Activated CD4-positive, alpha-beta T cell treated with anti-CD3 and anti-CD28 coated beads, Interleukin-2, amount 10 ng/mL, durations not matched to agents 24 days and 14 days (primary cell): Measurements from ENCODE around the gene SCMH1. TPM values are rescaled to one million over a fixed set of nuclear protein-coding genes. Genes with fewer than 3 reads are reported as not detected.

ENCODE experiments used
- DNase-seq: peaks from one replicate; pipeline ENCODE4 v3.0.0; 2022
- H3K27ac Mint-ChIP-seq: one replicate; pipeline ENCODE4 v1.8.0; 2022; ENCODE audit warnings: mild to moderate bottlenecking, mixed read lengths
- H3K27me3 Mint-ChIP-seq: one replicate; pipeline ENCODE4 v1.8.0; 2022; ENCODE audit warnings: mixed read lengths
- H3K36me3 Mint-ChIP-seq: one replicate; pipeline ENCODE4 v1.8.0; 2022; ENCODE audit warnings: low read depth, mild to moderate bottlenecking, mixed read lengths
- H3K4me1 Mint-ChIP-seq: one replicate; pipeline ENCODE4 v1.8.0; 2021; ENCODE audit warnings: mixed read lengths
- H3K4me3 Mint-ChIP-seq: one replicate; pipeline ENCODE4 v1.8.0; 2022; ENCODE audit warnings: mild to moderate bottlenecking, moderate library complexity, mixed read lengths
- H3K9me3 Mint-ChIP-seq: one replicate; pipeline ENCODE4 v1.8.0; 2021; ENCODE audit warnings: mixed read lengths
- intact Hi-C: fragments of 100-400 bp; cut with micrococcal nuclease; formaldehyde crosslinking; loops from one replicate; pipeline ENCODE4 v1.15.1; 2023
- total RNA-seq: library from RNA; stranded (reverse); gene quantifications from 2 replicates; pipeline ENCODE4 v1.2.3, GENCODE V29; 2022

SCMH1 gene
- total RNA-seq, 1 donor from 2014 or later, result 23.3 TPM

DNA sequence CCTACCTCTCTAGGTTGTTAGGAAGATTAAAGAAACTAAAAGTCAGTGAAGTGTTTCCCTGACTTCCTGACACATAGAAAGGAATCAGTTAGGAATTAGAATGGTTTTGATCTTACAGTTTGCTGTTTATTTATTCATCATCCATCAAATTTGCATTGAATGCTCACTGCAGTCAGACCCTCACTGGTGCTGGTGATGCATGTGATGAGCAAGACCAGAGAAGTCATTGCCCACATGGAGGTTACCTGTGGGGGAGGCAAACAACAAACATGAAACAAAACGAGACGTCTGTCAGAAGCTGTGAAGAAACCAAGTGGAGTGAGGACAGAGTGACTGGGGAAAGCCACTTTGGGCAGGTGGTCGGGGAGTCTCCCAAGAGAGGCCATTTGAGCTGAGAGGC lies 256.2 kb downstream of the SCMH1 start:
- Mint-ChIP-seq H3K4me3 (peak overlapping the region; percentile 40), H3K36me3 (peaks cover 93% of the 10 kb centered on the region), H3K27ac (peak overlapping the region; percentile 84), H3K4me1 (peaks cover 54% of the 10 kb centered on the region), H3K27me3 (no peaks in the 10 kb centered on the region), H3K9me3 (no peaks in the 10 kb centered on the region)
- DNase-seq, result no peak
- intact Hi-C loops, result loop anchor here (2.0 kb wide), 1 partner anchor 17 kb away; no protein-coding TSS in a partner anchor

- no peaks in the 10 kb centered on the region for H3K27me3 Mint-ChIP-seq
- H3K4me3 Mint-ChIP-seq, result peak overlapping the region; percentile 25
- no peaks in the 10 kb centered on the region for H3K9me3 Mint-ChIP-seq
- no peak for DNase-seq
- H3K27ac Mint-ChIP-seq, result peak overlapping the region; percentile 84
- H3K4me1 Mint-ChIP-seq, result peaks cover 58% of the 10 kb centered on the region
- H3K36me3 Mint-ChIP-seq, result peaks cover 93% of the 10 kb centered on the region
- intact Hi-C loops, result loop anchor here (2.0 kb wide), 1 partner anchor 18 kb away; no protein-coding TSS in a partner anchor
These were observed 256.9 kb downstream of the SCMH1 start for GRCh38 chr1:40985161-40985560.

DNA sequence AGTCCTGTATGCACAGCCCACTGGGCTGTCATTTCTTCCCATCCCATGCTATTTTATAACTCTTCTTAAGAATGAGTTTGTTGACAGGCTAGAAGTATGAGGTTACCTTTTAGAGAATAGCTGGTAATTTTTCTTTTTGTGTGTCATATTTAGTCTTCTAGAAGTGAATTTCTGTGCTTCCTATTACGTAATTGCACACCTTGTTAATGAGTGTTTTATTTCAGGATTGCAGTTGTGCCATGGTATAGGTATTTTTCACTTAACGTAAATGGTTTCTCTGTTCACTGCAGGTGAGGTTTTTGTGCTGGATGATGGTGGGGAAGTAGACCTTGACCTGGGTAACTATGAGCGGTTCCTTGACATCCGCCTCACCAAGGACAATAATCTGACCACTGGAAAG lies 257.6 kb downstream of the SCMH1 start:
- peak overlapping the region; percentile 71 for H3K4me3 Mint-ChIP-seq
- no peaks in the 10 kb centered on the region for H3K9me3 Mint-ChIP-seq
- intact Hi-C loops, result loop anchor here (1.0 to 5.0 kb wide), 3 partner anchors 18 to 1792 kb away; no protein-coding TSS in a partner anchor
- H3K4me1 Mint-ChIP-seq, result peaks cover 56% of the 10 kb centered on the region
- peaks cover 87% of the 10 kb centered on the region for H3K36me3 Mint-ChIP-seq
- H3K27ac Mint-ChIP-seq, result peak overlapping the region; percentile 95
- no peaks in the 10 kb centered on the region for H3K27me3 Mint-ChIP-seq
- no peak for DNase-seq

GRCh38 chr1:40984066-40984465 lies 258.0 kb downstream of the SCMH1 start:
- intact Hi-C loops, result loop anchor here (1.0 to 5.0 kb wide), 3 partner anchors 19 to 1792 kb away; no protein-coding TSS in a partner anchor
- peaks cover 56% of the 10 kb centered on the region for H3K4me1 Mint-ChIP-seq
- H3K9me3 Mint-ChIP-seq, result no peaks in the 10 kb centered on the region

GRCh38 chr1:40983286-40983685 lies 258.8 kb downstream of the SCMH1 start:
- intact Hi-C loops, result loop anchor here (5.0 kb wide), 1 partner anchor 1791 kb away; no protein-coding TSS in a partner anchor
- H3K4me3 Mint-ChIP-seq, result peak overlapping the region; percentile 55

More at GRCh38 chr1:40984066-40984465, 258.0 kb downstream of the SCMH1 start:
- Mint-ChIP-seq H3K36me3 (peaks cover 82% of the 10 kb centered on the region), H3K27me3 (no peaks in the 10 kb centered on the region), H3K27ac (peak overlapping the region; percentile 95), H3K4me3 (peak overlapping the region; percentile 71)
- DNase-seq, result no peak

GRCh38 chr1:40982721-40983120 lies 259.4 kb downstream of the SCMH1 start:
- H3K27me3 Mint-ChIP-seq, result no peaks in the 10 kb centered on the region
- H3K4me1 Mint-ChIP-seq, result peaks cover 57% of the 10 kb centered on the region
- DNase-seq, result no peak
- peaks cover 69% of the 10 kb centered on the region for H3K36me3 Mint-ChIP-seq
- intact Hi-C loops, result loop anchor here (5.0 kb wide), 1 partner anchor 1790 kb away; no protein-coding TSS in a partner anchor
- no peaks in the 10 kb centered on the region for H3K9me3 Mint-ChIP-seq
- peak overlapping the region; percentile 91 for H3K4me3 Mint-ChIP-seq
- H3K27ac Mint-ChIP-seq, result peak overlapping the region; percentile 74

More at GRCh38 chr1:40983286-40983685, 258.8 kb downstream of the SCMH1 start:
- no peak for DNase-seq
- Mint-ChIP-seq H3K36me3 (peaks cover 74% of the 10 kb centered on the region), H3K27me3 (no peaks in the 10 kb centered on the region), H3K9me3 (no peaks in the 10 kb centered on the region), H3K4me1 (peaks cover 57% of the 10 kb centered on the region), H3K27ac (peak overlapping the region; percentile 95)

GRCh38 chr1:40981691-40982448 lies 260.2 kb downstream of the SCMH1 start:
- Mint-ChIP-seq H3K4me1 (peaks cover 56% of the 10 kb centered on the region), H3K36me3 (peaks cover 60% of the 10 kb centered on the region), H3K27ac (peak overlapping the region; percentile 74), H3K27me3 (no peaks in the 10 kb centered on the region), H3K9me3 (peaks cover 3% of the 10 kb centered on the region), H3K4me3 (peak overlapping the region; percentile 91)
- intact Hi-C loops, result loop anchor here (5.0 kb wide), 1 partner anchor 1790 kb away; no protein-coding TSS in a partner anchor
- no peak for DNase-seq

- no peaks in the 10 kb centered on the region for H3K27me3 Mint-ChIP-seq
- peak; percentile 86 for DNase-seq
- peaks cover 4% of the 10 kb centered on the region for H3K9me3 Mint-ChIP-seq
- peak overlapping the region; percentile 96 for H3K27ac Mint-ChIP-seq
- intact Hi-C loops, result loop anchor here (5.0 kb wide), 1 partner anchor 1788 kb away; no protein-coding TSS in a partner anchor
- H3K4me1 Mint-ChIP-seq, result peaks cover 53% of the 10 kb centered on the region
- peak overlapping the region; percentile 91 for H3K4me3 Mint-ChIP-seq
- peaks cover 47% of the 10 kb centered on the region for H3K36me3 Mint-ChIP-seq
These were observed 261.5 kb downstream of the SCMH1 start for GRCh38 chr1:40980453-40981121.

GRCh38 chr1:40980068-40980452 lies 262.0 kb downstream of the SCMH1 start:
- Mint-ChIP-seq H3K9me3 (peaks cover 4% of the 10 kb centered on the region), H3K4me3 (peak overlapping the region; percentile 91), H3K36me3 (peaks cover 42% of the 10 kb centered on the region), H3K27me3 (no peaks in the 10 kb centered on the region), H3K4me1 (peaks cover 47% of the 10 kb centered on the region), H3K27ac (peak overlapping the region; percentile 96)
- intact Hi-C loops, result loop anchor here (5.0 kb wide), 1 partner anchor 1788 kb away; no protein-coding TSS in a partner anchor
- DNase-seq, result no peak

GRCh38 chr1:40979241-40980067 lies 262.7 kb downstream of the SCMH1 start, which contains the start of gene CTPS1:
TSS of gene CTPS1 (plus strand) at chr1:40979696. CDS start at chr1:40983291, 3,595 bp downstream.
- H3K4me3 Mint-ChIP-seq, result peak within 1 kb of the TSS; percentile 91
- H3K27me3 Mint-ChIP-seq, result no peaks in the 10 kb centered on the region
- intact Hi-C loops, result loop anchor here (1.0 to 10.0 kb wide), 4 partner anchors 115 to 1787 kb away; partner anchors contain the start of genes CAP1, CITED4 and NFYC
- DNase-seq, result peak; percentile 98
- H3K36me3 Mint-ChIP-seq, result peaks cover 36% of the 10 kb centered on the region
- peak within 1 kb of the TSS; percentile 96 for H3K27ac Mint-ChIP-seq
- peaks cover 4% of the 10 kb centered on the region for H3K9me3 Mint-ChIP-seq
- H3K4me1 Mint-ChIP-seq, result peaks cover 43% of the 10 kb centered on the region

- Mint-ChIP-seq H3K27ac (peak overlapping the region; percentile 96), H3K36me3 (peaks cover 30% of the 10 kb centered on the region), H3K9me3 (peaks cover 4% of the 10 kb centered on the region), H3K4me1 (peaks cover 42% of the 10 kb centered on the region), H3K27me3 (peaks cover under 1% of the 10 kb centered on the region), H3K4me3 (peak overlapping the region; percentile 84)
- DNase-seq, result no peak
- intact Hi-C loops, result loop anchor here (1.0 to 10.0 kb wide), 3 partner anchors 114 to 938 kb away; partner anchors contain the start of genes CAP1, CITED4 and NFYC
These were observed 263.2 kb downstream of the SCMH1 start for GRCh38 chr1:40978886-40979240.

GRCh38 chr1:40977716-40978115 lies 264.4 kb downstream of the SCMH1 start:
- intact Hi-C loops, result loop anchor here (2.0 to 10.0 kb wide), 2 partner anchors 113 to 937 kb away; partner anchors contain the start of genes CAP1 and CITED4
- Mint-ChIP-seq H3K27ac (no peak overlapping the region), H3K36me3 (peaks cover 22% of the 10 kb centered on the region), H3K9me3 (peaks cover 4% of the 10 kb centered on the region), H3K4me1 (peaks cover 36% of the 10 kb centered on the region), H3K4me3 (peak overlapping the region; percentile 4), H3K27me3 (peaks cover 2% of the 10 kb centered on the region)
- DNase-seq, result no peak
